HCT116 (cell line): ENCODE results near the gene RUNX1.

Source experiments
- CBX3 ChIP-seq: IDR thresholded peaks from 2 replicates; pipeline ENCODE4 v1.6.1; 2012; ENCODE audit warnings: low read depth
- CEBPB ChIP-seq: IDR thresholded peaks from 2 replicates; pipeline ENCODE4 v1.6.1; 2012; ENCODE audit warnings: low read depth
- EZH2 ChIP-seq: fragments of 200-600 bp; sonication (generic); IDR thresholded peaks from 2 replicates; pipeline ENCODE4 v1.6.1; 2017; ENCODE audit warnings: antibody characterized with exemption, mixed run types
- MAX ChIP-seq: IDR thresholded peaks from 2 replicates; pipeline ENCODE4 v1.6.1; 2012
- POLR2A ChIP-seq: IDR thresholded peaks from 2 replicates; pipeline ENCODE4 v1.7.0; 2011; ENCODE audit warnings: borderline replicate concordance; ENCODE audit not compliant: insufficient read depth, insufficient read length; ENCODE audit errors: extremely low read depth
- SRF ChIP-seq: IDR thresholded peaks from 2 replicates; pipeline ENCODE4 v1.6.1; 2012; ENCODE audit warnings: low read depth
- YY1 ChIP-seq: IDR thresholded peaks from 2 replicates; pipeline ENCODE4 v1.6.1; 2011; ENCODE audit warnings: low read length, low read depth, moderate library complexity, mild to moderate bottlenecking; ENCODE audit not compliant: insufficient replicate concordance; ENCODE audit errors: extremely low read depth
- ZNF274 ChIP-seq: fragments of 200-500 bp; sonication (Bioruptor generic); IDR thresholded peaks from 2 replicates; pipeline ENCODE4 v1.6.1; 2014; ENCODE audit warnings: mild to moderate bottlenecking, low read depth, low read length, inconsistent platforms
- TF ChIP-seq, protein P1 (sequence below), 3 experiments: fragments of 200-600 bp in 1 of 3; sonication (generic) in 1 of 3; IDR thresholded peaks in 2 of 3; conservative IDR thresholded peaks in 1 of 3; 2 replicates each; pipeline ENCODE4 v1.5.1; 2012 to 2017; ENCODE audit warnings: low read depth in 2 of 3, low read length in 2 of 3, antibody characterized with exemption in 1 of 3, borderline replicate concordance in 1 of 3, control low read depth in 1 of 3, mild to moderate bottlenecking in 1 of 3, mixed read lengths in 1 of 3, mixed run types in 1 of 3, moderate library complexity in 1 of 3; ENCODE audit not compliant: insufficient read depth in 1 of 3
- TF ChIP-seq, protein P2 (sequence below): IDR thresholded peaks from 2 replicates; pipeline ENCODE4 v1.6.1; 2012; ENCODE audit warnings: low read depth

DNA sequence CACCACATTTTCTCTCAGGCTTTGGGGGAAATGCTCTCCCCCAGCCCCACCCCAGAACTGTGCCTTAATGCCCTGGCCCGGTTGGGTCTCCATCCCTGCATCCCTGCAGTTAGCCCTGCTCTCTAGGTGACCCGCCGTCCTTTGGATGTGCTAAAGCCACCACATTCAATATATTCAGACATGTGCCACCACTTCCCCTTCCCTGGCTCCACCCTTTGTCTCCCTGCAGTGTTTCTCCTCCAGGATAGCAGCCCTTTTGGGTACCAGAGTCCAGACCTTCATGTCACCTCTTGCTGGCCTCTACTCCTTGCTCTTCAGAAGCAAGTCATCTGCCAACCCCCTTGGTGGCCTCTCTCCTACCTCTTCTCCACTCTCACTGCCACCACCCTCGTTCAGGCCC lies 41.8 kb downstream of the RUNX1 start:
- no peak for TF ChIP-seq CEBPB
- TF ChIP-seq, protein P1, sequence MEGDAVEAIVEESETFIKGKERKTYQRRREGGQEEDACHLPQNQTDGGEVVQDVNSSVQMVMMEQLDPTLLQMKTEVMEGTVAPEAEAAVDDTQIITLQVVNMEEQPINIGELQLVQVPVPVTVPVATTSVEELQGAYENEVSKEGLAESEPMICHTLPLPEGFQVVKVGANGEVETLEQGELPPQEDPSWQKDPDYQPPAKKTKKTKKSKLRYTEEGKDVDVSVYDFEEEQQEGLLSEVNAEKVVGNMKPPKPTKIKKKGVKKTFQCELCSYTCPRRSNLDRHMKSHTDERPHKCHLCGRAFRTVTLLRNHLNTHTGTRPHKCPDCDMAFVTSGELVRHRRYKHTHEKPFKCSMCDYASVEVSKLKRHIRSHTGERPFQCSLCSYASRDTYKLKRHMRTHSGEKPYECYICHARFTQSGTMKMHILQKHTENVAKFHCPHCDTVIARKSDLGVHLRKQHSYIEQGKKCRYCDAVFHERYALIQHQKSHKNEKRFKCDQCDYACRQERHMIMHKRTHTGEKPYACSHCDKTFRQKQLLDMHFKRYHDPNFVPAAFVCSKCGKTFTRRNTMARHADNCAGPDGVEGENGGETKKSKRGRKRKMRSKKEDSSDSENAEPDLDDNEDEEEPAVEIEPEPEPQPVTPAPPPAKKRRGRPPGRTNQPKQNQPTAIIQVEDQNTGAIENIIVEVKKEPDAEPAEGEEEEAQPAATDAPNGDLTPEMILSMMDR (IDR thresholded peaks at IDR 0.05 in 2 of 3, conservative IDR thresholded peaks at IDR 0.05 in 1 of 3; ENCODE audit: borderline replicate concordance in 1 of 3, insufficient read depth in 1 of 3, low read depth in 2 of 3, low read length in 2 of 3) = no peak
- TF ChIP-seq MAX = no peak
- no peak for TF ChIP-seq EZH2
- no peak for TF ChIP-seq SRF
- TF ChIP-seq ZNF274 = no peak
- TF ChIP-seq YY1 = no peak
- no peak for TF ChIP-seq CBX3
- no peak for TF ChIP-seq POLR2A
- TF ChIP-seq, protein P2, sequence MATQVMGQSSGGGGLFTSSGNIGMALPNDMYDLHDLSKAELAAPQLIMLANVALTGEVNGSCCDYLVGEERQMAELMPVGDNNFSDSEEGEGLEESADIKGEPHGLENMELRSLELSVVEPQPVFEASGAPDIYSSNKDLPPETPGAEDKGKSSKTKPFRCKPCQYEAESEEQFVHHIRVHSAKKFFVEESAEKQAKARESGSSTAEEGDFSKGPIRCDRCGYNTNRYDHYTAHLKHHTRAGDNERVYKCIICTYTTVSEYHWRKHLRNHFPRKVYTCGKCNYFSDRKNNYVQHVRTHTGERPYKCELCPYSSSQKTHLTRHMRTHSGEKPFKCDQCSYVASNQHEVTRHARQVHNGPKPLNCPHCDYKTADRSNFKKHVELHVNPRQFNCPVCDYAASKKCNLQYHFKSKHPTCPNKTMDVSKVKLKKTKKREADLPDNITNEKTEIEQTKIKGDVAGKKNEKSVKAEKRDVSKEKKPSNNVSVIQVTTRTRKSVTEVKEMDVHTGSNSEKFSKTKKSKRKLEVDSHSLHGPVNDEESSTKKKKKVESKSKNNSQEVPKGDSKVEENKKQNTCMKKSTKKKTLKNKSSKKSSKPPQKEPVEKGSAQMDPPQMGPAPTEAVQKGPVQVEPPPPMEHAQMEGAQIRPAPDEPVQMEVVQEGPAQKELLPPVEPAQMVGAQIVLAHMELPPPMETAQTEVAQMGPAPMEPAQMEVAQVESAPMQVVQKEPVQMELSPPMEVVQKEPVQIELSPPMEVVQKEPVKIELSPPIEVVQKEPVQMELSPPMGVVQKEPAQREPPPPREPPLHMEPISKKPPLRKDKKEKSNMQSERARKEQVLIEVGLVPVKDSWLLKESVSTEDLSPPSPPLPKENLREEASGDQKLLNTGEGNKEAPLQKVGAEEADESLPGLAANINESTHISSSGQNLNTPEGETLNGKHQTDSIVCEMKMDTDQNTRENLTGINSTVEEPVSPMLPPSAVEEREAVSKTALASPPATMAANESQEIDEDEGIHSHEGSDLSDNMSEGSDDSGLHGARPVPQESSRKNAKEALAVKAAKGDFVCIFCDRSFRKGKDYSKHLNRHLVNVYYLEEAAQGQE = no peak
